NCI-H2171 treated with DMSO at 0.1 percent for 48 hours (cell line): ENCODE results near the gene SMARCA4.

Source experiments
- DNase-seq: peaks from one replicate; lab custom pipeline; 2025; lab: John Stamatoyannopoulos, UW

Gene SMARCA4

GRCh38 chr19:10960314-10961072 lies at the start of gene SMARCA4:
SMARCA4 (plus strand) TSS chr19:10961030; CDS start chr19:10984152, 23,122 bp downstream.
- peak; percentile 90 for DNase-seq

GRCh38 chr19:10911579-10912363 lies 49.1 kb upstream of the SMARCA4 start:
- no peak for DNase-seq

GRCh38 chr19:10912619-10913018 lies 48.2 kb upstream of the SMARCA4 start:
- no peak for DNase-seq

- no peak for DNase-seq
These were observed 47.0 kb upstream of the SMARCA4 start for GRCh38 chr19:10913716-10914340.

- DNase-seq: peak; percentile 16
These were observed 45.4 kb upstream of the SMARCA4 start for GRCh38 chr19:10915130-10916091.

- no peak for DNase-seq
These were observed 44.2 kb upstream of the SMARCA4 start for GRCh38 chr19:10916602-10917001.

- DNase-seq: no peak
These were observed 42.5 kb upstream of the SMARCA4 start for GRCh38 chr19:10918359-10918758.

- no peak for DNase-seq
These were observed 41.2 kb upstream of the SMARCA4 start for GRCh38 chr19:10919352-10920287.

GRCh38 chr19:10920288-10920655 lies 40.6 kb upstream of the SMARCA4 start:
- DNase-seq: no peak

- no peak for DNase-seq
These were observed 40.0 kb upstream of the SMARCA4 start for GRCh38 chr19:10920781-10921180.

- DNase-seq: no peak
These were observed 39.5 kb upstream of the SMARCA4 start for GRCh38 chr19:10921199-10921909.

GRCh38 chr19:10921910-10922637 lies 38.8 kb upstream of the SMARCA4 start:
- DNase-seq: no peak

GRCh38 chr19:10922638-10923014 lies 38.2 kb upstream of the SMARCA4 start:
- no peak for DNase-seq

- no peak for DNase-seq
These were observed 37.3 kb upstream of the SMARCA4 start for GRCh38 chr19:10923260-10924112.

GRCh38 chr19:10924597-10924996 lies 36.2 kb upstream of the SMARCA4 start:
- DNase-seq: no peak

GRCh38 chr19:10927730-10928562 lies 32.9 kb upstream of the SMARCA4 start:
- DNase-seq: no peak
